SJSA1 (cell line): Measurements from ENCODE around the gene DENR. TPM values are rescaled to one million over a fixed set of nuclear protein-coding genes. Genes with fewer than 3 reads are reported as not detected.
A peak's percentile ranks its signal among the peaks of the same experiment; 100 is the strongest.
"Not testable (repeated sequence)": the region's sequence is repeated elsewhere in the genome, so short reads cannot be mapped to it uniquely, and the experiment has no call there.

Experiments used
- DNase-seq, 2 experiments: peaks; one replicate each; pipeline ENCODE4 v3.0.0-alpha.2; 2015 to 2020; ENCODE audit warnings: low spot score in 2 of 2, low read depth in 1 of 2
- H3K27ac ChIP-seq: fragments of 250-450 bp; sonication (Bioruptor Pico); 2 replicates; pipeline ENCODE4 v1.5.1; 2020; ENCODE audit warnings: mild to moderate bottlenecking, moderate library complexity
- H3K27me3 ChIP-seq: fragments of 250-450 bp; sonication (Bioruptor Pico); replicated peaks from 2 replicates; pipeline ENCODE4 v1.5.1; 2020; ENCODE audit warnings: mild to moderate bottlenecking, moderate library complexity
- H3K36me3 ChIP-seq: fragments of 250-450 bp; sonication (Bioruptor Pico); 2 replicates; pipeline ENCODE4 v1.5.1; 2020; ENCODE audit warnings: mild to moderate bottlenecking
- H3K4me1 ChIP-seq: fragments of 250-450 bp; sonication (Bioruptor Pico); replicated peaks from 2 replicates; pipeline ENCODE4 v1.6.1; 2021; ENCODE audit warnings: mild to moderate bottlenecking
- H3K4me3 ChIP-seq: fragments of 250-450 bp; sonication (Bioruptor Pico); 2 replicates; pipeline ENCODE4 v1.5.1; 2020; ENCODE audit warnings: mild to moderate bottlenecking
- H3K9me3 ChIP-seq: fragments of 250-450 bp; sonication (Bioruptor Pico); replicated peaks from 2 replicates; pipeline ENCODE4 v1.5.1; 2020; ENCODE audit warnings: mild to moderate bottlenecking
- total RNA-seq: library from RNA; depleted of rRNA; stranded (reverse); fragments of >200 nt; shearing (Covaris generic); gene quantifications from 2 replicates; pipeline ENCODE4 v1.2.3, GENCODE V29; 2014

Gene DENR
- total RNA-seq, 1 experiment from 2014 or later: 57.4 TPM

GRCh38 chr12:122753319-122753650 lies 661 bp downstream of the DENR start:
- Histone ChIP-seq H3K27ac (peak overlapping the region; percentile 55; the same call in 1 of the 2 replicates), H3K4me1 (peaks cover 13% of the 10 kb centered on the region), H3K36me3 (peaks cover 53% of the 10 kb centered on the region), H3K4me3 (peak overlapping the region; percentile 63), H3K9me3 (no peaks in the 10 kb centered on the region), H3K27me3 (no peaks in the 10 kb centered on the region)
- DNase-seq: peak in 1 of 2 experiments; percentile 16

DNA sequence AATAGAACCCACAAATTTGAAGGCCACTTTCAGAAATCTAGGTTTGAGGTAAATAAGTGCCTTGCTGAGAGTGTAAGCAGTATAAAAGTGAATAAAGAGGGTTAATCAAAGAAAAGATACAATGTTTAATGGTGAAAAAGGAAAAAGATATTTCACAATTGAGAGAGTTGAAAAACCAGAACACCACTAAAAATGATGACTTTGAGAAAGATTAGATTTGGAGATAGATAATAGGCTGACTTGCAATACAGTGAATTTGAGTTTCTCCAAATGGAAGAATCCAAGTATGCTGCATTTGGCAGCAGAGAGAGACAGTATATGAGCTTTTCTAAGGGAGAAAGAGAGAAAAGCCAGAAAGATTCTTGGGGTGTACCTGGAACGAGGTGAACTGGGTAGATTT lies 2.2 kb downstream of the DENR start:
- Histone ChIP-seq H3K4me3 (no peak overlapping the region), H3K36me3 (peaks cover 65% of the 10 kb centered on the region), H3K9me3 (no peaks in the 10 kb centered on the region), H3K27ac (no peak overlapping the region), H3K27me3 (no peaks in the 10 kb centered on the region), H3K4me1 (peaks cover 13% of the 10 kb centered on the region)
- no peak for DNase-seq

DNA sequence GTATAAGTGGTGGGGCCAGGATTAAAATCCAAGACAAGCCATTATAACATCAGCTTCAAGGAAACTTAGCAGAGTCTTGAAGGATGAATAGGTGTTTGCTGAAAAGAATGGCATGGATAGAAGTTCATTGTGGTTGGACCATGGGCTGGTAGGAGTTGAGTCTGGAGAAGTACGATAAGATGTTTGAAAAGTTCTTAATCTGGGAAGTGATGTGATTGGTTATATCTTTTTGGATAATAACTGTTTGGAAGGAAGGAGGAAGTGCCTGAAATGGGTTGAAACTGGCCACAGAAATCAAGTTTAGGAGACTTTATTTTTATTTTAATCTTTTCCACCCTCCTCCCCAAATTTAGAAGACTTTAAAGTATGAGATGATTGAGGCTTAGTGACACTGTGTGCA lies 4.9 kb downstream of the DENR start:
- H3K4me3 ChIP-seq: no peak overlapping the region

DNA sequence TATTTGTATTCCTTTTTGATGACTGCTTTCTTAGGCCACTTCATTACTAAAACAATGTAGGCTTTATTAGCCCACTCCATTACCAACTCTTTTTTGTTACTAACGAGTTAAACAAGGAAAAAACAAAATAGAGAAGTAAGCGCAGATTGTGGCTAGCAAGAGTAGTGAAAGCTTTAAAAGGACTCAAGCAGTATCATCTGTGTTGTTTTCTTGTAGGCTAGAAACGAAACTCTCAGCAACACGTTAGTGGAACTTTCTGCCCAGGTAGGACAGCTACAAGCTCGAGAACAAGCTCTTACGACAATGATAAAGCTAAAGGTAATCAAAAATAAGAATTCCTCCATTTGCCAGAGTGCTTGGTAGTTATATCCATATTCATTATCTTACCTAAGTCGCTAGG lies 32.9 kb downstream of the DENR start:
- Histone ChIP-seq H3K27ac (no peak overlapping the region), H3K4me1 (peaks cover 27% of the 10 kb centered on the region), H3K9me3 (no peaks in the 10 kb centered on the region), H3K4me3 (no peak overlapping the region), H3K27me3 (no peaks in the 10 kb centered on the region), H3K36me3 (no peaks in the 10 kb centered on the region)
- no peak for DNase-seq

More for the DNA sequence above, 4.9 kb downstream of the DENR start:
- no peak overlapping the region for H3K27ac ChIP-seq
- no peaks in the 10 kb centered on the region for H3K9me3 ChIP-seq
- H3K27me3 ChIP-seq: no peaks in the 10 kb centered on the region
- no peak for DNase-seq
- H3K4me1 ChIP-seq: peaks cover 8% of the 10 kb centered on the region
- H3K36me3 ChIP-seq: peaks cover 88% of the 10 kb centered on the region

- peak; percentile 56 to 58 for DNase-seq
- H3K27ac ChIP-seq: peak overlapping the region; percentile 39
- H3K9me3 ChIP-seq: no peaks in the 10 kb centered on the region
- no peaks in the 10 kb centered on the region for H3K36me3 ChIP-seq
- peaks cover 37% of the 10 kb centered on the region for H3K4me1 ChIP-seq
- H3K4me3 ChIP-seq: no peak overlapping the region
- H3K27me3 ChIP-seq: no peaks in the 10 kb centered on the region
Observed at GRCh38 chr12:122788387-122788786, 35.8 kb downstream of the DENR start.

- Histone ChIP-seq H3K4me3 (no peak overlapping the region), H3K27ac (peak overlapping the region; percentile 39)
Observed at GRCh38 chr12:122789637-122790036, 37.0 kb downstream of the DENR start.

DNA sequence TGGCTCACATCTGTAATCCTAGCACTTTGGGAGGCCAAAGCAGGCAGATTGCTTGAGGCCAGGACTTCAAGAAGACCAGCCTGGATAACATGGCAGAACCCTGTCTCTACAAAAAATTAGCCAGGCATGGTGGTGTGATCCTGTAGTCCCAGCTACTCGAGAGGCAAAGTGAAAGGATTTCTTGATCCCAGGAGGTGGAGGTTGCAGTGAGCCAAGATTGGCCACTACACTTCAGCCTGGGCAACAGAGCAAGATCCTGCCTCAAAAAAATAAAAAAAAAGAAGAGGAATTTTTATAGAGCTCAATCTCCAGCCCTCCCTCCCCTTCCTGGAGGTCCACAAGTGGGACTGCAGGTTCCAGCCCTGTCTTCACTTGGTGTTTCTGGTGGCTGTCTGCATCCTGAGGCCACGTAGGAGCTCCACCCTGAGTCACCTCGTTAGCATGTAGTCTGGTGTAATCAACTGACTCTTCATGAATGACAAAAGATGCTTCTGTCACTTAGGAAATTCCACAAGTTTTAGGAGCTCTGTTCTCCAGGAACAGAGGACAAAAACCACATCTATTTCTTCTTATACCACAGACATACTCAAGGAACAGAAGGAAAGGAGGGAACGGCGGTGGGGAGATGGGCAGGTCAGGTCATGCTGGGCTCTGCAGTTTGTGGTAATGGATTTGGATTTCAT lies 37.9 kb downstream of the DENR start:
- Histone ChIP-seq H3K4me3 (no peak overlapping the region), H3K36me3 (no peaks in the 10 kb centered on the region), H3K4me1 (peaks cover 37% of the 10 kb centered on the region), H3K27ac (peak overlapping the region; percentile 58), H3K9me3 (no peaks in the 10 kb centered on the region), H3K27me3 (no peaks in the 10 kb centered on the region)
- DNase-seq: peak; percentile 79 to 89

More at GRCh38 chr12:122789637-122790036, 37.0 kb downstream of the DENR start:
- H3K9me3 ChIP-seq: no peaks in the 10 kb centered on the region
- H3K4me1 ChIP-seq: peaks cover 37% of the 10 kb centered on the region
- no peaks in the 10 kb centered on the region for H3K36me3 ChIP-seq
- DNase-seq: no peak
- no peaks in the 10 kb centered on the region for H3K27me3 ChIP-seq

- H3K4me3 ChIP-seq: no peak overlapping the region
- H3K27me3 ChIP-seq: no peaks in the 10 kb centered on the region
- H3K36me3 ChIP-seq: no peaks in the 10 kb centered on the region
- peak in 1 of 2 experiments; percentile 34 for DNase-seq
- no peak overlapping the region for H3K27ac ChIP-seq
- no peaks in the 10 kb centered on the region for H3K9me3 ChIP-seq
- H3K4me1 ChIP-seq: peaks cover 27% of the 10 kb centered on the region
Observed at GRCh38 chr12:122793685-122794106, 41.1 kb downstream of the DENR start.

DNA sequence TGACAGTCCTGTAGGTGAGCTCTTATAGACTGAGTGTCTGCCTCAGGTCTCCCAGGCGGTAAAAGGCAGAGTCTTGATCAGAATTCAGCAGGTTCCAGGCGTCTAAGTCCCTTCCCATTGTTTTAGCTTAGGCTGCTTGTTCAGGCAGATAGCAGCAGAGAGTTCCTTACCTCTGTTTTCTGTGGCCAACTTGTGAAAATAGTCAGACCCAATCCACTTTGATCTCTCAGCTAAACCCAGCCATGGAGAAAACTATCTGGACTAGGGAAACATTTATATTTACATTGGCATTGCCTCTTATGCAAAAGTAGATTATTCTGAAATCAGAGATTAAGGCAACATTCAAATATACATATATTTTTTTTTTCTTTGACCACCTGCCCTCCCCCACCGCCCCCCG lies 43.2 kb downstream of the DENR start:
- DNase-seq: no peak
- Histone ChIP-seq H3K27me3 (no peaks in the 10 kb centered on the region), H3K4me1 (peaks cover 10% of the 10 kb centered on the region), H3K27ac (no peak overlapping the region), H3K9me3 (no peaks in the 10 kb centered on the region), H3K4me3 (no peak overlapping the region), H3K36me3 (no peaks in the 10 kb centered on the region)

DNA sequence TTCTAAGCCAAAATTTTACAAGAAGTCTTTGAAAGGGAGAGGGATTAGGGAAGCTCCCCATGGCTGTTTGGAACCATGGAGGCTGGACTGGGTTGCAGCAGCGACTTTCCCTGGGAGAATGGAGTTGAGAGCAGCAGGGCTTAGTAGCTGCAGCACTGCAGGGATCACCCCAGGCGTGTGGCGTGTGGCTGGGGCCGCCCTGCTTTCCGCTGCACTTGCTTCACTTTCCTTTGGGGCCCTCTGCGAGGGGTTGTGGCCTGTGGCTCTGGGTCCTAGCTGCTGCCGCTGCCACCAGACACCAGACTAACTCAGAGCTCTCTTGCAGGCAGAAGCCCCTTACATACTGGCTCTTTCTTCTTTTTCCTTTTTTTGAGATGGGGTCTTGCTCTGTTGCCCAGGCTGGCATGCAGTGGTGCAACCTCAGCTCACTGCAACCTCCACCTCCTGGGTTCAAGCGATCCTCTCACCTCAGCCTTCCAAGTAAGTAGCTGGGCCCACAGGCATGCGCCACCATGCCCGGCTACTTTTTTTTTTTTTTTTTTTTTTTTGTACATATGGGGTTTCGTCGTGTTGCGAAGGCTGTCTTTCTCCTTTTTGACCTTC lies 47.1 kb downstream of the DENR start:
- Histone ChIP-seq H3K9me3 (no peaks in the 10 kb centered on the region), H3K36me3 (no peaks in the 10 kb centered on the region), H3K27me3 (no peaks in the 10 kb centered on the region), H3K4me3 (no peak overlapping the region), H3K27ac (no peak overlapping the region), H3K4me1 (no peaks in the 10 kb centered on the region)
- no peak for DNase-seq

DNA sequence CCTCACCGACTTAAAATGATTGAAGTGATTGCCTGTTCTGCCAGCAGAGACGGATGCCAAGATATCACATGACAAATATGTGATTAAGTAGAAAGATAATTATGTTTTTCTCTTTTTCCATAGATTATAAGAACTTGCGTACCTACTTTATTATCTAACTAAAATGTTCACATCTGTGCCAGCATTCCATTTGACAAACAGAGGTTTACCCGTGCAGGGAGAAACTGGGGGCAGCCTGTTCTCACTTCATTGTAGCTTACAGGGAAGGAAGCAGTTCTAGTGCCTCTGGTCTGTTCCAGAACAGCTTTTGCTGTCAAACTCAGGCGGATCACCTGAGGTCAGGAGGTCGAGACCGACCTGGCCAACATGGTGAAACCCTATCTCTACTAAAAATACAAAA lies 51.3 kb downstream of the DENR start:
- H3K4me3 ChIP-seq: no peak overlapping the region
- H3K36me3 ChIP-seq: no peaks in the 10 kb centered on the region
- no peak for DNase-seq
- H3K27me3 ChIP-seq: no peaks in the 10 kb centered on the region
- no peaks in the 10 kb centered on the region for H3K4me1 ChIP-seq
- H3K9me3 ChIP-seq: no peaks in the 10 kb centered on the region
- H3K27ac ChIP-seq: no peak overlapping the region

DNA sequence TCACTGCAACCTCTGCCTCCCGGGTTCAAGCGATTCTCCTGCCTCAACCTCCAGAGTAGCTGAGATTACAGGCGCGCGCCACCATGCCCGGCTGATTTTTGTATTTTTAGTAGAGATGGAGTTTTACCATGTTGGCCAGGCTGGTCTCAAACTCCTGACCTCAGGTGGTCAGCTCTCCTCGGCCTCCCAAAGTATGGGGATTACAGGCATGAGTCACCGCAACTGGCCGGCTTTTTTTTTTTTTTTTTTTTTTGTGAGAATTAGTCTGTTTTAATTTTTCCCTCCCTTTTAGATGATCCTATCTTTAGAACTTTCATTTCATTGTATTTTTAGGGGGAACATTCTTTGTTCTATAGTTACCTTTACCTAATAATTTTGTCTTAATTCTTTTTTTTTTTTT lies 52.3 kb downstream of the DENR start:
- H3K9me3 ChIP-seq, H3K36me3 ChIP-seq, DNase-seq, H3K4me1 ChIP-seq, H3K4me3 ChIP-seq, H3K27me3 ChIP-seq, H3K27ac ChIP-seq: not testable (repeated sequence)

- H3K4me1 ChIP-seq: no peaks in the 10 kb centered on the region
- no peaks in the 10 kb centered on the region for H3K9me3 ChIP-seq
- DNase-seq: no peak
- H3K27ac ChIP-seq: no peak overlapping the region
- H3K27me3 ChIP-seq: no peaks in the 10 kb centered on the region
- no peaks in the 10 kb centered on the region for H3K36me3 ChIP-seq
- H3K4me3 ChIP-seq: no peak overlapping the region
Observed at GRCh38 chr12:122807651-122808050, 55.0 kb downstream of the DENR start.

- H3K4me1 ChIP-seq: no peaks in the 10 kb centered on the region
- DNase-seq: no peak
- H3K27ac ChIP-seq: no peak overlapping the region
Observed at GRCh38 chr12:122811777-122812176, 59.2 kb downstream of the DENR start.

More at GRCh38 chr12:122811777-122812176, 59.2 kb downstream of the DENR start:
- Histone ChIP-seq H3K9me3 (no peaks in the 10 kb centered on the region), H3K27me3 (no peaks in the 10 kb centered on the region), H3K4me3 (no peak overlapping the region), H3K36me3 (no peaks in the 10 kb centered on the region)
